Gastroesophageal sphincter (tissue), 4 donors: ENCODE results near the gene COL18A1. TPM values are rescaled to one million over a fixed set of nuclear protein-coding genes. Genes with fewer than 3 reads are reported as not detected.

ENCODE experiments used
- ATAC-seq: fragments of 150-250 bp; one replicate; pipeline ENCODE4 v1.9.1; 2016; ENCODE audit warnings: mild to moderate bottlenecking, moderate library complexity
- H3K27ac ChIP-seq, 4 donors: fragments of 200-600 bp; sonication (generic) in 3 of 4; 1 replicate in 3 of 4; 2 replicates in 1 of 4; pipeline ENCODE4 v1.5.1; 2016 to 2019
- H3K27me3 ChIP-seq: fragments of 200-600 bp; sonication (generic); one replicate; pipeline ENCODE4 v1.5.1; 2019
- H3K36me3 ChIP-seq, 2 donors: fragments of 200-600 bp; sonication (generic); one replicate each; pipeline ENCODE4 v1.5.1; 2019; ENCODE audit warnings: control low read depth in 1 of 2
- H3K4me1 ChIP-seq, 3 donors: fragments of 200-600 bp; sonication (generic); 1 replicate in 2 of 3; 2 replicates in 1 of 3; pipeline ENCODE4 v1.5.1; 2016 to 2019; ENCODE audit warnings: control low read depth in 2 of 3
- H3K4me3 ChIP-seq, 2 donors: fragments of 200-600 bp; sonication (generic); one replicate each; pipeline ENCODE4 v1.5.1; 2019; ENCODE audit warnings: mild to moderate bottlenecking in 1 of 2, moderate library complexity in 1 of 2
- H3K9me3 ChIP-seq, 3 donors: fragments of 200-600 bp; sonication (generic); one replicate each; pipeline ENCODE4 v1.5.1; 2017 to 2019; ENCODE audit warnings: control low read depth in 2 of 3
- CTCF ChIP-seq, 4 experiments: fragments of 200-600 bp in 2 of 4; fragments of 450-650 bp in 2 of 4; sonication (generic) in 1 of 4; IDR thresholded peaks; one replicate each; pipeline ENCODE4 v1.5.1; 2017 to 2019; ENCODE audit warnings: antibody characterized with exemption in 4 of 4, mild to moderate bottlenecking in 2 of 4, moderate library complexity in 2 of 4
- EP300 ChIP-seq: sonication (generic); formaldehyde crosslinking; IDR thresholded peaks from one replicate; pipeline ENCODE4 v1.6.1; 2017; ENCODE audit warnings: antibody characterized with exemption, mild to moderate bottlenecking
- POLR2A ChIP-seq, 2 donors: fragments of 450-650 bp; IDR thresholded peaks; one replicate each; pipeline ENCODE4 v1.6.1; 2017; ENCODE audit warnings: antibody characterized with exemption in 2 of 2, mild to moderate bottlenecking in 2 of 2, moderate library complexity in 1 of 2
- POLR2AphosphoS5 ChIP-seq: sonication (generic); formaldehyde crosslinking; IDR thresholded peaks from one replicate; pipeline ENCODE4 v1.6.1; 2017; ENCODE audit warnings: antibody characterized with exemption
- WGBS, 2 donors: methylation state at CpG; one replicate each; pipeline ENCODE4 v1.1.5; 2018; ENCODE audit warnings: low coverage in 1 of 2; 5-methylcytosine and 5-hydroxymethylcytosine counted together
- total RNA-seq, 4 donors: library from RNA; depleted of rRNA; stranded (reverse); fragments of >200 nt; gene quantifications; one replicate each; pipeline ENCODE4 v1.1.0, GENCODE V29; 2016

COL18A1 gene
- total RNA-seq, 4 donors from 2014 or later: 69.3 to 116 (median 78.4) TPM

- no peaks in the 10 kb centered on the region for H3K9me3 ChIP-seq
- H3K4me3 ChIP-seq: no peak overlapping the region
- TF ChIP-seq CTCF (IDR thresholded peaks at IDR 0.05) (no peak), POLR2A (IDR thresholded peaks at IDR 0.05) (no peak), POLR2AphosphoS5 (no peak), EP300 (no peak)
- WGBS, 2 donors: no CpG with 5 or more reads among the region's 14 CpGs
- H3K4me1 ChIP-seq: peaks cover 0 to 5% (median 0%) of the 10 kb centered on the region in 3 donors
- peaks cover 17% of the 10 kb centered on the region for H3K27me3 ChIP-seq
- H3K36me3 ChIP-seq: no peaks in the 10 kb centered on the region
- ATAC-seq: no peak
- H3K27ac ChIP-seq: no peak overlapping the region
These were observed 12.4 kb upstream of the COL18A1 start for GRCh38 chr21:45392573-45392971.

GRCh38 chr21:45393021-45393420, 11.9 kb upstream of the COL18A1 start:
- no peak overlapping the region for H3K27ac ChIP-seq
- TF ChIP-seq POLR2AphosphoS5 (no peak), CTCF (IDR thresholded peaks at IDR 0.05) (no peak), POLR2A (IDR thresholded peaks at IDR 0.05) (no peak), EP300 (no peak)
- H3K4me3 ChIP-seq: no peak overlapping the region
- 93% methylated on average over 5 of the region's 26 CpGs; no CpG with 5 or more reads in 1 of the 2 donors for WGBS, 2 donors
- no peak for ATAC-seq
- H3K9me3 ChIP-seq: no peaks in the 10 kb centered on the region
- peaks cover 0 to under 1% (median 0%) of the 10 kb centered on the region in 3 donors for H3K4me1 ChIP-seq
- peaks cover 17% of the 10 kb centered on the region for H3K27me3 ChIP-seq
- no peaks in the 10 kb centered on the region for H3K36me3 ChIP-seq

GRCh38 chr21:45393833-45394638, 10.9 kb upstream of the COL18A1 start:
- no peak for ATAC-seq
- WGBS, 2 donors: 89% methylated on average over 5 of the region's 30 CpGs; no CpG with 5 or more reads in 1 of the 2 donors

GRCh38 chr21:45396620-45396995, 8.4 kb upstream of the COL18A1 start:
- TF ChIP-seq CTCF (IDR thresholded peaks at IDR 0.05) (no peak), POLR2A (IDR thresholded peaks at IDR 0.05) (no peak)
- ATAC-seq: no peak
- Histone ChIP-seq H3K27ac (no peak overlapping the region), H3K27me3 (peaks cover 9% of the 10 kb centered on the region), H3K4me1 (no peaks in the 10 kb centered on the region), H3K9me3 (peaks cover 0 to 11% (median 0%) of the 10 kb centered on the region in 3 donors), H3K36me3 (no peaks in the 10 kb centered on the region), H3K4me3 (no peak overlapping the region)
- 89 to 100% methylated on average over 1 to 4 of the region's 8 CpGs for WGBS, 2 donors

More at GRCh38 chr21:45393833-45394638, 10.9 kb upstream of the COL18A1 start:
- H3K27ac ChIP-seq: no peak overlapping the region
- no peaks in the 10 kb centered on the region for H3K4me1 ChIP-seq
- no peaks in the 10 kb centered on the region for H3K9me3 ChIP-seq
- no peaks in the 10 kb centered on the region for H3K36me3 ChIP-seq
- no peak overlapping the region for H3K4me3 ChIP-seq
- peaks cover 17% of the 10 kb centered on the region for H3K27me3 ChIP-seq
- TF ChIP-seq POLR2A (IDR thresholded peaks at IDR 0.05) (no peak), CTCF (IDR thresholded peaks at IDR 0.05) (no peak), POLR2AphosphoS5 (no peak)

GRCh38 chr21:45397381-45397780, 7.6 kb upstream of the COL18A1 start:
- Histone ChIP-seq H3K27ac (no peak overlapping the region), H3K36me3 (no peaks in the 10 kb centered on the region), H3K9me3 (peaks cover 0 to 18% (median 0%) of the 10 kb centered on the region in 3 donors), H3K4me1 (no peaks in the 10 kb centered on the region), H3K4me3 (no peak overlapping the region), H3K27me3 (peaks cover 9% of the 10 kb centered on the region)
- no peak for ATAC-seq
- 71 to 94% methylated on average over 2 of the region's 2 CpGs for WGBS, 2 donors
- no peak for TF ChIP-seq CTCF (IDR thresholded peaks at IDR 0.05)
- TF ChIP-seq POLR2AphosphoS5: no peak
- no peak for TF ChIP-seq POLR2A (IDR thresholded peaks at IDR 0.05)
- no peak for TF ChIP-seq EP300
